ENCODE measurements around the gene SLC8A2.
"Not testable (repeated sequence)": the region's sequence is repeated elsewhere in the genome, so short reads cannot be mapped to it uniquely, and the experiment has no call there.

Gene SLC8A2

GRCh38 chr19:47428177-47428894 is 43.4 kb downstream of the SLC8A2 start:
- DNase-seq: peak; percentile 69

GRCh38 chr19:47427241-47428176 is 44.2 kb downstream of the SLC8A2 start:
- peak; percentile 35 for DNase-seq

- DNase-seq: no peak
These were observed 48.4 kb downstream of the SLC8A2 start for GRCh38 chr19:47423203-47423882.

- DNase-seq: no peak
These were observed 49.1 kb downstream of the SLC8A2 start for GRCh38 chr19:47422417-47423163.

- no peak for DNase-seq
These were observed 49.8 kb downstream of the SLC8A2 start for GRCh38 chr19:47421844-47422395.

GRCh38 chr19:47421244-47421786 is 50.4 kb downstream of the SLC8A2 start:
- no peak for DNase-seq

GRCh38 chr19:47419789-47420188 is 51.9 kb downstream of the SLC8A2 start:
- DNase-seq: no peak

GRCh38 chr19:47419030-47419783 is 52.5 kb downstream of the SLC8A2 start, which contains the start of gene MEIS3:
TSS of gene MEIS3 (minus strand) at chr19:47419527. CDS start at chr19:47419081, 446 bp downstream.
- DNase-seq: no peak

GRCh38 chr19:47418692-47419029 is 53.0 kb downstream of the SLC8A2 start:
- DNase-seq: no peak

GRCh38 chr19:47417746-47418691 is 53.7 kb downstream of the SLC8A2 start:
- no peak for DNase-seq

GRCh38 chr19:47417107-47417745 is 54.5 kb downstream of the SLC8A2 start:
- no peak for DNase-seq

GRCh38 chr19:47416643-47416985 is 55.1 kb downstream of the SLC8A2 start:
- DNase-seq: no peak

GRCh38 chr19:47415953-47416642 is 55.6 kb downstream of the SLC8A2 start:
- DNase-seq: no peak

GRCh38 chr19:47414469-47414868 is 57.2 kb downstream of the SLC8A2 start:
- DNase-seq: no peak

- no peak for DNase-seq
These were observed 57.8 kb downstream of the SLC8A2 start for GRCh38 chr19:47413941-47414340.

- DNase-seq: not testable (repeated sequence)
These were observed 60.0 kb downstream of the SLC8A2 start for GRCh38 chr19:47411696-47412095.

- no peak for DNase-seq
These were observed 60.6 kb downstream of the SLC8A2 start for GRCh38 chr19:47411101-47411500.

GRCh38 chr19:47408156-47408938 is 63.3 kb downstream of the SLC8A2 start:
- DNase-seq: no peak

Measured in midbrain (tissue), 1 donor.